ENCODE measurements around the gene DPYSL4.

DNA sequence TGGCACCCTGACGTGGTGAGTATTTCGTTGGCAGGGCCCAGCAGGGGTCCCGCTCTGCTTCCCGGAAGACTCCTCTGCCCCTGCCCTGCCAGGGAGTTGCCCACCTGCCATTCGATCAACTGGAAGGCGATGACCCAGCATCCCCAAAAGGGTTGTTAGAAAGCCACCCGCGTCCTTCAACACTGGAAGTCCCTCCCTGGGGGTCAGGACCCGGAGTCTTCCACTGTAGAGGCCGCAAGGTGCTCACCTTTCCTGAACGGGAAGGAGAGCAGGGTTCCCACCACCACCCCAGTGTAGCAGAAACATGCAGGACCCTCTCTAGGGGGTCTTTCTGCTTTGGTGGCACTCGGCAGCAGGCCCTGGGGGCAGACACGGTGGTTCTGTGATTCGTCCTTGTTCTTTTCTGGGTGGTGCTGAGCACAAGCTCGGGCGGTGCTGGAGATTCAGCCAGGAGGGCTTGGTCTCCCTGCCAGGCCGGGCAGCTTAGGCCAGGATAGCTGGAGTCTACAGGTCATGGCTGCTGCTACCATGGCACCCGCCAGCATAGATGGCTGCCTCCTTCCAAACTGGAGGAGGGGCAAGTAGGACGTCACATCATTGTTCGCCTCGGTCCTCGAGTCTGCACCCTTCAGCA lies 19.6 kb upstream of the DPYSL4 start:
- TF ChIP-seq POLR2A (IDR thresholded peaks at IDR 0.05), result no peak
- TF ChIP-seq CTCF (IDR thresholded peaks at IDR 0.05), result no peak

Measured in prostate gland (tissue), 2 donors.